Esophagus muscularis mucosa (tissue), 4 donors: ENCODE data around the gene NPS. TPM values are rescaled to one million over a fixed set of nuclear protein-coding genes. Genes with fewer than 3 reads are reported as not detected.

Experiments
- DNase-seq: peaks from one replicate; pipeline ENCODE4 v3.0.0-alpha.2; 2017; ENCODE audit errors: extremely low spot score
- H3K27ac ChIP-seq, 4 donors: fragments of 200-600 bp; sonication (generic); replicated peaks in 1 of 4; 1 replicate in 3 of 4; 2 replicates in 1 of 4; pipeline ENCODE4 v1.5.1; 2016 to 2019; ENCODE audit warnings: mild to moderate bottlenecking in 1 of 4
- H3K27me3 ChIP-seq, 4 donors: fragments of 200-600 bp; sonication (generic); one replicate each; pipeline versions ENCODE4 v1.5.1 to v1.6.0; 2016 to 2019
- H3K36me3 ChIP-seq, 4 donors: fragments of 200-600 bp; sonication (generic); one replicate each; pipeline ENCODE4 v1.5.1; 2016 to 2019
- H3K4me1 ChIP-seq, 4 donors: fragments of 200-600 bp; sonication (generic); one replicate each; pipeline ENCODE4 v1.5.1; 2016 to 2019
- H3K4me3 ChIP-seq, 4 donors: fragments of 200-600 bp; sonication (generic); 1 replicate in 2 of 4; 2 replicates in 2 of 4; pipeline ENCODE4 v1.5.1; 2016 to 2019; ENCODE audit warnings: mild to moderate bottlenecking in 4 of 4, moderate library complexity in 1 of 4
- H3K9me3 ChIP-seq, 4 donors: fragments of 200-600 bp; sonication (generic); 1 replicate in 3 of 4; 2 replicates in 1 of 4; pipeline ENCODE4 v1.5.1; 2016 to 2019
- EP300 ChIP-seq: sonication (generic); formaldehyde crosslinking; IDR thresholded peaks from one replicate; pipeline ENCODE4 v1.6.1; 2017; ENCODE audit warnings: antibody characterized with exemption
- POLR2A ChIP-seq: fragments of 450-650 bp; IDR thresholded peaks from one replicate; pipeline ENCODE4 v1.6.1; 2017; ENCODE audit warnings: antibody characterized with exemption, moderate library complexity, mild to moderate bottlenecking, low read depth
- POLR2AphosphoS5 ChIP-seq, 2 donors: sonication (generic); formaldehyde crosslinking; IDR thresholded peaks; one replicate each; pipeline ENCODE4 v1.6.1; 2017; ENCODE audit warnings: antibody characterized with exemption in 2 of 2
- WGBS: methylation state at CpG from one replicate; pipeline ENCODE4 v1.1.5; 2018; 5-methylcytosine and 5-hydroxymethylcytosine counted together
- intact Hi-C: fragments of 100-400 bp; cut with DNase I; formaldehyde crosslinking; loops from one replicate; pipeline ENCODE4 v1.15.1; 2023
- total RNA-seq, 4 donors: library from RNA; depleted of rRNA; stranded (reverse); fragments of >200 nt; gene quantifications; one replicate each; pipeline versions ENCODE4 v1.1.0 to v1.2.1, GENCODE V29; 2016
- TF ChIP-seq, protein P1 (sequence below), 3 experiments: fragments of 200-600 bp in 2 of 3; fragments of 450-650 bp in 1 of 3; sonication (generic) in 2 of 3; IDR thresholded peaks; one replicate each; pipeline ENCODE4 v1.5.1; 2017 to 2019; ENCODE audit warnings: antibody characterized with exemption in 3 of 3, mild to moderate bottlenecking in 2 of 3, moderate library complexity in 1 of 3

NPS gene
- total RNA-seq, 4 donors from 2014 or later = not detected

- H3K27ac ChIP-seq = no peak overlapping the region
- no peaks in the 10 kb centered on the region for H3K9me3 ChIP-seq
- DNase-seq = peak; percentile 64
- H3K4me1 ChIP-seq = no peaks in the 10 kb centered on the region
- peaks cover 0 to 5% (median 0%) of the 10 kb centered on the region in 4 donors for H3K27me3 ChIP-seq
- 59% methylated on average over 8 of the region's 8 CpGs for WGBS
- TF ChIP-seq, protein P1, sequence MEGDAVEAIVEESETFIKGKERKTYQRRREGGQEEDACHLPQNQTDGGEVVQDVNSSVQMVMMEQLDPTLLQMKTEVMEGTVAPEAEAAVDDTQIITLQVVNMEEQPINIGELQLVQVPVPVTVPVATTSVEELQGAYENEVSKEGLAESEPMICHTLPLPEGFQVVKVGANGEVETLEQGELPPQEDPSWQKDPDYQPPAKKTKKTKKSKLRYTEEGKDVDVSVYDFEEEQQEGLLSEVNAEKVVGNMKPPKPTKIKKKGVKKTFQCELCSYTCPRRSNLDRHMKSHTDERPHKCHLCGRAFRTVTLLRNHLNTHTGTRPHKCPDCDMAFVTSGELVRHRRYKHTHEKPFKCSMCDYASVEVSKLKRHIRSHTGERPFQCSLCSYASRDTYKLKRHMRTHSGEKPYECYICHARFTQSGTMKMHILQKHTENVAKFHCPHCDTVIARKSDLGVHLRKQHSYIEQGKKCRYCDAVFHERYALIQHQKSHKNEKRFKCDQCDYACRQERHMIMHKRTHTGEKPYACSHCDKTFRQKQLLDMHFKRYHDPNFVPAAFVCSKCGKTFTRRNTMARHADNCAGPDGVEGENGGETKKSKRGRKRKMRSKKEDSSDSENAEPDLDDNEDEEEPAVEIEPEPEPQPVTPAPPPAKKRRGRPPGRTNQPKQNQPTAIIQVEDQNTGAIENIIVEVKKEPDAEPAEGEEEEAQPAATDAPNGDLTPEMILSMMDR (IDR thresholded peaks at IDR 0.05) = no peak
- no peak for TF ChIP-seq POLR2A
- no peak for TF ChIP-seq POLR2AphosphoS5 (IDR thresholded peaks at IDR 0.05)
- no peak for TF ChIP-seq EP300
- no peaks in the 10 kb centered on the region for H3K36me3 ChIP-seq
- intact Hi-C loops = no loop called here
- H3K4me3 ChIP-seq = no peak overlapping the region
These were observed 13.2 kb upstream of the NPS start for GRCh38 chr10:127535802-127536515.

GRCh38 chr10:127536972-127537760, 11.9 kb upstream of the NPS start:
- no peaks in the 10 kb centered on the region for H3K4me1 ChIP-seq
- no peak overlapping the region for H3K27ac ChIP-seq
- H3K4me3 ChIP-seq = no peak overlapping the region
- no peaks in the 10 kb centered on the region for H3K36me3 ChIP-seq
- no peaks in the 10 kb centered on the region for H3K27me3 ChIP-seq
- H3K9me3 ChIP-seq = no peaks in the 10 kb centered on the region
- TF ChIP-seq POLR2A = no peak
- no peak for TF ChIP-seq POLR2AphosphoS5 (IDR thresholded peaks at IDR 0.05)
- TF ChIP-seq, protein P1 (IDR thresholded peaks at IDR 0.05) = no peak
- TF ChIP-seq EP300 = no peak
- peak; percentile 91 for DNase-seq
- intact Hi-C loops = no loop called here
- WGBS = 88% methylated on average over 21 of the region's 21 CpGs

DNA sequence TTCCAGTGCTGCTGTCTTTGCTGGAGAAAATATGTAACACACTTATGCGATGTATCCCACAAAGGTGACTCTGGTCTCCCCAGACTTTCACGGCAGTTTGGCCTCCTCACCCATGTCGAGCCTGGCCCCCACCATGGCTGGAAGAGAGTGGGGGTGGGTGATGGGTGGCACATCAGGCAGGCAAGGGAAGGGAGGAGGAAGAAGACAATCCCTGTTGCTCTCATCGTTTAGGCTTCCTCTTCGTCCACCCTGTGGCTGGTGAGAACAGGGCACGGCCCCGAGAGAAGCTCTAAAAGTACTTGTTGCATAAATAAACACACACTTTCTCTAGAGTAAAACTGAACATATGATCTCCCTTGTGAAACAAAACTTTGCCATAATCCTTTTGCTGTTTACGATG, 11.2 kb upstream of the NPS start:
- 68% methylated on average over 8 of the region's 8 CpGs for WGBS
- no peak overlapping the region for H3K27ac ChIP-seq
- no peaks in the 10 kb centered on the region for H3K27me3 ChIP-seq
- no peaks in the 10 kb centered on the region for H3K4me1 ChIP-seq
- peak; percentile 74 for DNase-seq
- no peak overlapping the region for H3K4me3 ChIP-seq
- H3K36me3 ChIP-seq = no peaks in the 10 kb centered on the region
- H3K9me3 ChIP-seq = no peaks in the 10 kb centered on the region
- intact Hi-C loops = no loop called here
- TF ChIP-seq EP300 (no peak), POLR2A (no peak), POLR2AphosphoS5 (IDR thresholded peaks at IDR 0.05) (no peak)
- TF ChIP-seq, protein P1 (IDR thresholded peaks at IDR 0.05) = no peak

GRCh38 chr10:127548022-127548421, 1.1 kb upstream of the NPS start:
- Histone ChIP-seq H3K9me3 (peaks cover 0 to 24% (median 9%) of the 10 kb centered on the region in 4 donors), H3K4me3 (no peak overlapping the region), H3K4me1 (no peaks in the 10 kb centered on the region), H3K27me3 (no peaks in the 10 kb centered on the region), H3K27ac (no peak overlapping the region), H3K36me3 (no peaks in the 10 kb centered on the region)
- whole genome bisulfite sequencing = 88% methylated on average over 3 of the region's 3 CpGs
- no peak for DNase-seq
- intact Hi-C loops = no loop called here
- no peak for TF ChIP-seq EP300
- TF ChIP-seq POLR2A = no peak
- TF ChIP-seq POLR2AphosphoS5 (IDR thresholded peaks at IDR 0.05) = no peak
- TF ChIP-seq, protein P1 (IDR thresholded peaks at IDR 0.05) = no peak
